Measurements from ENCODE around the gene PDE4D. TPM values are rescaled to one million over a fixed set of nuclear protein-coding genes. Genes with fewer than 3 reads are reported as not detected.

The PDE4D gene
- total and polyA plus RNA-seq, 12 donors, result 1.2 to 18.9 (median 2.1) TPM

GRCh38 chr5:59424515-59424914, 469.0 kb downstream of the PDE4D start:
- no peaks in the 10 kb centered on the region for H3K4me1 ChIP-seq (replicated peaks in 1 of 2)
- no peaks in the 10 kb centered on the region for H3K27me3 ChIP-seq
- WGBS, 4 donors, result 64 to 86% (median 78%) methylated on average over 3 of the region's 3 CpGs
- intact Hi-C loops (cut with DNase I), result no loop called here
- no peaks in the 10 kb centered on the region for H3K9me3 ChIP-seq (replicated peaks in 1 of 3)
- H3K36me3 ChIP-seq (replicated peaks in 1 of 2), result no peaks in the 10 kb centered on the region
- no peak overlapping the region for H3K4me3 ChIP-seq
- no peak overlapping the region for H3K27ac ChIP-seq
- TF ChIP-seq POLR2A (IDR thresholded peaks at IDR 0.05), result no peak
- TF ChIP-seq CTCF (IDR thresholded peaks at IDR 0.05), result no peak
- DNase-seq, result no peak

- DNase-seq, result no peak
- no peak overlapping the region for H3K4me3 ChIP-seq
- H3K4me1 ChIP-seq (replicated peaks in 1 of 2), result no peaks in the 10 kb centered on the region
- H3K27ac ChIP-seq, result no peak overlapping the region
- no peaks in the 10 kb centered on the region for H3K9me3 ChIP-seq (replicated peaks in 1 of 3)
- H3K36me3 ChIP-seq (replicated peaks in 1 of 2), result no peaks in the 10 kb centered on the region
- no peak for TF ChIP-seq POLR2A (IDR thresholded peaks at IDR 0.05)
- TF ChIP-seq CTCF (IDR thresholded peaks at IDR 0.05), result no peak
- intact Hi-C loops (cut with DNase I), result no loop called here
- H3K27me3 ChIP-seq, result no peaks in the 10 kb centered on the region
Observed at GRCh38 chr5:59423021-59423420, 470.5 kb downstream of the PDE4D start.

- H3K36me3 ChIP-seq (replicated peaks in 1 of 2), result no peaks in the 10 kb centered on the region
- no peaks in the 10 kb centered on the region for H3K9me3 ChIP-seq (replicated peaks in 1 of 3)
- H3K4me3 ChIP-seq, result no peak overlapping the region
- TF ChIP-seq CTCF (IDR thresholded peaks at IDR 0.05) (no peak), POLR2A (IDR thresholded peaks at IDR 0.05) (no peak)
- intact Hi-C loops (cut with DNase I), result no loop called here
- 56 to 75% (median 68%) methylated on average over 6 of the region's 6 CpGs for WGBS, 4 donors
- no peaks in the 10 kb centered on the region for H3K4me1 ChIP-seq (replicated peaks in 1 of 2)
- H3K27me3 ChIP-seq, result no peaks in the 10 kb centered on the region
- H3K27ac ChIP-seq, result no peak overlapping the region
- no peak for DNase-seq
Observed at GRCh38 chr5:59421986-59422941, 471.3 kb downstream of the PDE4D start.

GRCh38 chr5:59420596-59420995, 472.9 kb downstream of the PDE4D start:
- intact Hi-C loops (cut with DNase I), result no loop called here
- no peaks in the 10 kb centered on the region for H3K27me3 ChIP-seq
- H3K4me3 ChIP-seq, result no peak overlapping the region
- H3K4me1 ChIP-seq (replicated peaks in 1 of 2), result no peaks in the 10 kb centered on the region
- TF ChIP-seq POLR2A (IDR thresholded peaks at IDR 0.05) (no peak), CTCF (IDR thresholded peaks at IDR 0.05) (no peak)
- 73 to 78% (median 76%) methylated on average over 7 of the region's 7 CpGs for WGBS, 4 donors
- H3K27ac ChIP-seq, result no peak overlapping the region
- no peak for DNase-seq
- H3K36me3 ChIP-seq (replicated peaks in 1 of 2), result no peaks in the 10 kb centered on the region
- no peaks in the 10 kb centered on the region for H3K9me3 ChIP-seq (replicated peaks in 1 of 3)
